ENCODE measurements around the gene CHI3L2.

CHI3L2 gene

DNA sequence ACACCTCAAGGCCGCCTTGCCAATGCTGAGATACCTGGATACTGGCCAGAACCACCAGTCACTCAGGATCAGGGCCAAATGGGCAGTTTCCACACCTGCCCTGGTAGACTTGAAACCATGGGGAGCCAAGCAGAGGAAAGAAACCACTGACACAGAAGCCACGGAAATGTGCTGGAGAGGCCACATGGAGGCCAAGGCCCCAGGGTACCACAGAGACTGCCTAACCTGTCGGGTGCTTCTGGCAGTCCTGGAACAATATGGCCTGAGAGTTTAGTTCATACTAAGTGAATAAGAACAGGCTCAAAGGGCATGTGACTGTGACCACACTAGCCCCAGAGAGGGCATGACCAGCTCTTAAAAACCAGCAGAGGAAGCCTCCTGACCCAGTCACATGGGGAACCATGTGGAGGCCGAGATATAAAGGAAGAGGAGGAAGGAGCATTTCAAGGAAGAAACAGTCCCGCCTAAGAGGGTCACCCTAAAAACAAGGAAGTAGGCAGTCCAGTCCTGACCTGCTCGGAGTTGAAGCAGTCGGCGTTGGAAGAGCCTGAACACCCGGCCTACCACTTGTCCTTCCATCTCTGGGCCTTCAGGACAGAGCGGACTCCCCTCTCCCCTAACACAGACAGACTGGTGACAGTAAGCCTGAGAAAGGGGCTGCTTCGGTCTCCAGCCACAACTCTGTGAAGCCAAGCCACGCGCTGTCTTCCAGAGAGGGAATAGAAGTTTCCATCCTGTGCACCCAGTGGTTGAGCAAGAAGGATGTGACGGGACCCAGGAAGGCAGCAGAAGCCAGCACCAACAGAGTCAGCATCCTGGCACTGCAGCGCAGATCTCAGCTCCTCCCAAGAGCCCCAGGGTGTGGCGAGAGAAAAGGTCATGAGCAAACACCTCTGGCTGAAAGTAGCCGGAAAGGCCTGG lies 27.4 kb upstream of the CHI3L2 start, which contains the start of gene DENND2D:
Gene DENND2D, minus strand, starts transcription at position 766 of the 921 bp plus-strand sequence. Its CDS starts 187 bp downstream, at position 579.
- DNase-seq = peak; percentile 74 to 82
- Histone ChIP-seq H3K27me3 (peaks cover 0 to 35% of the 10 kb centered on the region in 2 donors), H3K27ac (no peak within 1 kb of the TSS), H3K36me3 (peaks cover 0 to 22% (median 0%) of the 10 kb centered on the region in 3 donors), H3K9me3 (no peaks in the 10 kb centered on the region), H3K4me3 (peak within 1 kb of the TSS in 1 of 2 donors; percentile 9), H3K4me1 (peaks cover 0 to 35% (median 14%) of the 10 kb centered on the region in 4 donors)
- intact Hi-C loops (cut with DNase I; ENCODE audit: low total_unique reads) = no loop called here
- TF ChIP-seq, protein P1, sequence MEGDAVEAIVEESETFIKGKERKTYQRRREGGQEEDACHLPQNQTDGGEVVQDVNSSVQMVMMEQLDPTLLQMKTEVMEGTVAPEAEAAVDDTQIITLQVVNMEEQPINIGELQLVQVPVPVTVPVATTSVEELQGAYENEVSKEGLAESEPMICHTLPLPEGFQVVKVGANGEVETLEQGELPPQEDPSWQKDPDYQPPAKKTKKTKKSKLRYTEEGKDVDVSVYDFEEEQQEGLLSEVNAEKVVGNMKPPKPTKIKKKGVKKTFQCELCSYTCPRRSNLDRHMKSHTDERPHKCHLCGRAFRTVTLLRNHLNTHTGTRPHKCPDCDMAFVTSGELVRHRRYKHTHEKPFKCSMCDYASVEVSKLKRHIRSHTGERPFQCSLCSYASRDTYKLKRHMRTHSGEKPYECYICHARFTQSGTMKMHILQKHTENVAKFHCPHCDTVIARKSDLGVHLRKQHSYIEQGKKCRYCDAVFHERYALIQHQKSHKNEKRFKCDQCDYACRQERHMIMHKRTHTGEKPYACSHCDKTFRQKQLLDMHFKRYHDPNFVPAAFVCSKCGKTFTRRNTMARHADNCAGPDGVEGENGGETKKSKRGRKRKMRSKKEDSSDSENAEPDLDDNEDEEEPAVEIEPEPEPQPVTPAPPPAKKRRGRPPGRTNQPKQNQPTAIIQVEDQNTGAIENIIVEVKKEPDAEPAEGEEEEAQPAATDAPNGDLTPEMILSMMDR (IDR thresholded peaks at IDR 0.05) = no peak

GRCh38 chr1:111200802-111201161 lies 26.7 kb upstream of the CHI3L2 start:
- intact Hi-C loops (cut with DNase I; ENCODE audit: low total_unique reads) = no loop called here
- Histone ChIP-seq H3K27me3 (peaks cover 0 to 40% of the 10 kb centered on the region in 2 donors), H3K4me1 (peaks cover 0 to 37% (median 14%) of the 10 kb centered on the region in 4 donors), H3K27ac (no peak overlapping the region), H3K4me3 (no peak overlapping the region), H3K36me3 (peaks cover 0 to 21% (median 0%) of the 10 kb centered on the region in 3 donors), H3K9me3 (no peaks in the 10 kb centered on the region)
- TF ChIP-seq, protein P1 (IDR thresholded peaks at IDR 0.05) = no peak
- no peak for DNase-seq

DNA sequence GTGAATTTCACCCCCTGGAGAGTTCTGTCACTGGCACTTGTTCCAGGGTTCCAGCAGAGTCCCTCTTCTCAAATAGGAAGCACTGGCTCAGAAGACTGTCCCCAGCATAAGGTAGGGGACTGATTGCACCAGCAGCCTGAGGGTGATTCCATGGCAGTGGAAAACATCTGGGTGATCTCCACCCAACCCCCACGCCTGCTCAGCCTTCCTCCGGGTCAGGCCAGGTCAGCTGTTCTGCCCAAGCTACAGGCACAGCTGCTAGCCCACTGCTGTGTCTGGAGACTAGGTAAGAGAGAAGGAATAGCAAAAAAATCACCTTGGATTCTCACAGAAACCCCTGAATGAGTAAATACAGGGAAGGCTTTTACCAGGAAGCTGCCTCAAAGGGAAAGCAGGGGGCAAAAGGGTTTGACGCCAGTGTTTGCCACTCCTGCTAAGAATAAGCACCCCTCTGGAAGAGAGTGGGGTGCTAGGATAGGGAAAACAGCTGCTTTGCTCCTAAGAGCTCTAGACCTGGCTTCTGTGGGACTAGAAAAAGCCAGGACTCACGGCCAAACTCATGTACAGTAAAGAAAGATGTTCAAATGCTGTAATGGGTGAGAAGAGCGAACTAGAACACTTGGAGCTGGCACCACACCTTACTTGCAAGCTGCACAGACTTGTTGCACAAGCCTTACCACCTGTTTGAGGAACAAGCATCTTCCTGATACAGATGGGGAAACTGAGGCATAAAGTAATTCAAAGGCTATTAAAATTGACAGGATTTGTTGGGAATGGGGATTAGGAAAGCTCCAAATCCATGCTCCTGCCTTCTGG lies 26.0 kb upstream of the CHI3L2 start:
- Histone ChIP-seq H3K4me1 (peaks cover 0 to 37% (median 14%) of the 10 kb centered on the region in 4 donors), H3K4me3 (no peak overlapping the region), H3K9me3 (no peaks in the 10 kb centered on the region), H3K27ac (no peak overlapping the region), H3K27me3 (peaks cover 0 to 40% of the 10 kb centered on the region in 2 donors), H3K36me3 (peaks cover 0 to 14% (median 0%) of the 10 kb centered on the region in 3 donors)
- intact Hi-C loops (cut with DNase I; ENCODE audit: low total_unique reads) = no loop called here
- no peak for DNase-seq
- TF ChIP-seq, protein P1 (IDR thresholded peaks at IDR 0.05) = no peak

- H3K4me1 ChIP-seq = peaks cover 0 to 37% (median 14%) of the 10 kb centered on the region in 4 donors
- DNase-seq = no peak
- intact Hi-C loops (cut with DNase I; ENCODE audit: low total_unique reads) = no loop called here
- TF ChIP-seq, protein P1 (IDR thresholded peaks at IDR 0.05) = no peak
- no peaks in the 10 kb centered on the region for H3K9me3 ChIP-seq
- H3K4me3 ChIP-seq = no peak overlapping the region
- peaks cover 0 to 5% (median 0%) of the 10 kb centered on the region in 3 donors for H3K36me3 ChIP-seq
- H3K27me3 ChIP-seq = peaks cover 0 to 40% of the 10 kb centered on the region in 2 donors
- H3K27ac ChIP-seq = no peak overlapping the region
Observed at GRCh38 chr1:111202366-111202706, 25.2 kb upstream of the CHI3L2 start.

DNA sequence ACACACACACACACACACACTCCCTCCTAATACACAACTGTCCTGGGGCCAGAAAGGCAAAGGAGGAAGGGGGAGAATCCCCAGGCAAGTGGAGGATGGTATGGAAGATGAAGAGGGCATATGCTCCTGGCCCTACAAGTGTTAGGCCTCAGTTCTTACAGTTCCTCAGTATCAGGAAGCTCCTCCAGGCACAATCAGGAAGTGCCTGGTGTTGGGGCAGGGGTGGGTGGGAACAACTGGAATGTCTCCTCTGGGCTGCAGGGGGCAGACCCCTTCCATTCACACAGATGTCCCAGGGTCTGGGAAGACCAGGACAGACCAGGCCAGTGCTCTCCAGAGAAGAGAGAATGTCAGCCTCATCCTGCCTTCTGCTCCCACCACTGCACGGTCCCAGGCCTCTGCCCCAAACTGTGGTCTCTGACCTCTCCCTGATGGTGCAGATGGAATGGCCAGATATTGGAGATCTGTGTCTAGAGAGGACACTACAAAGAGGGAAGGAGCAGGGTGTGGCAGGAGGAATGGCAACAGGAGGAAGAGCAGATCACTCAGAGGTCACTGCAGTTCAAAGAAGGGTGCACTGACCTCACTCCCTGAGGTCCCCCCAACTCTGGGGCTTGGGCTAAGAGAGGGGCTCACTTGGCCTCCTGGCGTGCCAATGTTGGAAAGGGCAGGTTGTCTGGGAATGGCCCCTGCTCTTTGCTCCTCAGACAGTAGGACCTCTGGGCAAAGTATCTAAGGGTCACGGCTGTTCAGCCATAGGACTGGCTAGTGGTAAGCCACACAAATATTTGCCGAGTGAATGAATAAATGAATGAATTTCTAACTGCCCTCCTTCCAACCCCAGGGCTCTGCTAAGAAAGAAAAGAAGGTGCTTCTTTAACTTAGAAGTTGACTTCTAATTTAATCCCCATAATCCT lies 24.5 kb upstream of the CHI3L2 start:
- H3K9me3 ChIP-seq = no peaks in the 10 kb centered on the region
- intact Hi-C loops (cut with DNase I; ENCODE audit: low total_unique reads) = no loop called here
- peaks cover 0 to 37% (median 14%) of the 10 kb centered on the region in 4 donors for H3K4me1 ChIP-seq
- no peak for DNase-seq
- peaks cover 0 to 40% of the 10 kb centered on the region in 2 donors for H3K27me3 ChIP-seq
- no peaks in the 10 kb centered on the region for H3K36me3 ChIP-seq
- no peak overlapping the region for H3K27ac ChIP-seq
- TF ChIP-seq, protein P1 (IDR thresholded peaks at IDR 0.05) = no peak
- H3K4me3 ChIP-seq = peak overlapping the region; percentile 53 to 74

Data from tibial artery (tissue), 4 donors.